HG03103 (cell line): Measurements from ENCODE around the gene PSMG3.
"Not testable (repeated sequence)": the region's sequence is repeated elsewhere in the genome, so short reads cannot be mapped to it uniquely, and the experiment has no call there.

Experiments
- ATAC-seq: cut with Tn5 transposase; IDR thresholded peaks from one replicate; pipeline ENCODE4 v1.9.1; 2021; ENCODE audit warnings: low read depth; ENCODE audit not compliant: unreplicated experiment

PSMG3 gene

DNA sequence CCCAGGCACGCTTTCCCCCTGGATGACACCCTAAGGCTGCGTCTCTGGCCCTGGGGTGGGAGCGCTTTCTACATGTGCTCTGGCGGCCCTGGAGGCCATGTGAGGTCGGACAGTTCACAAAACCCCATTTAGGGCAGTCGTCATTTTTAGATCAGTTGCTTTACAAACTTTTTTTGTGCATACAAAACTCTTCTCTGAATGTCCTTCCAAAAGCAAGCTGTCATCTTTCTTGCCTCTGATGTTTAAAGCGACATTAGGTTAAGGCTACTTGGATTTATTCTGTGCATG is 33.4 kb downstream of the PSMG3 start:
- ATAC-seq: no peak

DNA sequence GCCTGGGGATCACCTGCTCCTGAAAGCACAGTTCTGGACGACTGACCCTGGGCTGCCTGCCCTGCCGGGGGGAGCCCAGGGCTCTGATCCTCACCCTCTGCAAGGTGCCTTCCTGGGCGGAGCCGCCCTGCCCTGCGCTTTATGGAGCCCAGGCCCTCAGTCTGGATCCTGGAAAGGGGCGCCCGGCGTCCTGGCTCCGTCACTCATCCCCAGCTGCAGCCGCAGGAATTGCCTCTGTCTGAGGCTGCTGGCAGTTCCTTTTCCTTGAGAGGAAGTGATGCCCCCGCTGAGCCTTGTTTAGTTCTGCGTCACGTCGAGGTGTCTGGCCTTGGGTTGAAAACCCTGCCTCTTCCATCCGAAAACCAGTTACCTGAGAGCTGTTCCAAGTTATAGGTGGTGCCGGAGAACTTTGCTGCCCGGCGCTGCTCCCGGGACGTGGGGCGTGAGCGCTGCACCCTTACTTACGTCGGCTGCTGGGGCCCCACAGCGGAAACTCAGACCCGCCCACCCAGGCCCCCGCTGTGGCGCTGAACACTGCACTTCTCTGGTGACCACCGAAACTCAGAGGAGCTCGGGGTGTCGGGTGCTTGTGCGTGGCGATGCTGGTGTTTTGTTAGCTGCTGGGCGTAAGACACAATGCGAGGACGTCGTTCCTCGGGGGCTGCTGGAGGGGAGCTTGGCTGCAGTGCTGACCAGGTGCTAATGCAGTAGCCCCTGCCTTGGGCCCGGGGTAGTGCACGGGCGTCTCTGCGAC is 34.0 kb downstream of the PSMG3 start:
- ATAC-seq: no peak

DNA sequence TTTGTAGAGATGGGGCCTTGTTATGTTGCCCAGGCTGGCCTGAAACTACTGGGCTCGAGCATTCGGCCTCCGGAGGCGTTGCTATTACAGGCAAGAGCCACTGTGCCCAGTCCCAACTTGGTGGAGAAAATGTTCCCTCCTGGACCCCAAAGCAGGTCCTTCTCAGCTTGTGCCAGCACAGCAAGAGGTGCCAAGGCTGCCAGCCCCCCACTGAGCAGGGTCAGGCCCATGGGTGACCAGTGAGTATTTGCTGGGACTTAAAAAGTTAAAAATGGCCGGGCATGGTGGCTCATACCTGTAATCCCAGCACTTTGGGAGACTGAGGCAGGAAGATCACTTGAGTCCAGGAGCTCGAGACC is 34.8 kb downstream of the PSMG3 start:
- ATAC-seq: no peak

DNA sequence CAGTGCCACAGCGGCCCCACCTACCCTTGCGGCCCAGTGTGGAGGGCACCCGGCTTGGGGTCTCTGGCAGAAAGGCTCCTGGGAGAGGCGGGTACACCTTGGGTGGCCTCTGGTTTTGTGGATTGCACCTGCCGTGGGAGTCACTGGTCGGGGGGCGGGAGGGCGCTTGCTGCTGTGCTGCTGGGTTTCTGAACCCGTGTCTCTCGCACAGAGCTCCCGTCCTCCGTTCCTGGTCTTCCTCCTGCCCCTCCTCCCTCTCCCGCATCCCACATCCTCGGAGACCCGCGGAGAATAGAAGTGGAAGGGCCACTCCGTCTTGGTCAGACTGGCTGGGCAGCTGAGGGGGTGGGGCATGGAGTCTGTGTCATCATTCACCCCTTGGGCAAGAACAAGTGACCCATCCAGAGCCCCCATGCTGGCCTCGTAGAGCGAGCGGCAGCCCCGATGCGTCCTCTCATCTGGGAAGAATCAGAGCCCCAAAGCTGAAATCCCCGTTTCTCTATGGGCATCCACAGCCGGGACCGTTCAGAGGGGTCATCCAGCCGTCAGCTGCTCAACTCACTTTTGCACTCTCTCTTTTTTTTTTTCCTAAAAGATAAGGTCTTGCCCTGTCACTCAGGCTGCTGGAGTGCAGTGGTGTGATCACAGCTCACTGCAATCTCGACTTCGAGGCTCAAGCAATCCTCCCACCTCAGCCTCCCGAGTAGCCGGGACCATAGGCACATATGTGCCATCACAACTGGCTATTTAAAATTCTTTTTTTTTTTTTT is 35.3 kb downstream of the PSMG3 start:
- no peak for ATAC-seq

DNA sequence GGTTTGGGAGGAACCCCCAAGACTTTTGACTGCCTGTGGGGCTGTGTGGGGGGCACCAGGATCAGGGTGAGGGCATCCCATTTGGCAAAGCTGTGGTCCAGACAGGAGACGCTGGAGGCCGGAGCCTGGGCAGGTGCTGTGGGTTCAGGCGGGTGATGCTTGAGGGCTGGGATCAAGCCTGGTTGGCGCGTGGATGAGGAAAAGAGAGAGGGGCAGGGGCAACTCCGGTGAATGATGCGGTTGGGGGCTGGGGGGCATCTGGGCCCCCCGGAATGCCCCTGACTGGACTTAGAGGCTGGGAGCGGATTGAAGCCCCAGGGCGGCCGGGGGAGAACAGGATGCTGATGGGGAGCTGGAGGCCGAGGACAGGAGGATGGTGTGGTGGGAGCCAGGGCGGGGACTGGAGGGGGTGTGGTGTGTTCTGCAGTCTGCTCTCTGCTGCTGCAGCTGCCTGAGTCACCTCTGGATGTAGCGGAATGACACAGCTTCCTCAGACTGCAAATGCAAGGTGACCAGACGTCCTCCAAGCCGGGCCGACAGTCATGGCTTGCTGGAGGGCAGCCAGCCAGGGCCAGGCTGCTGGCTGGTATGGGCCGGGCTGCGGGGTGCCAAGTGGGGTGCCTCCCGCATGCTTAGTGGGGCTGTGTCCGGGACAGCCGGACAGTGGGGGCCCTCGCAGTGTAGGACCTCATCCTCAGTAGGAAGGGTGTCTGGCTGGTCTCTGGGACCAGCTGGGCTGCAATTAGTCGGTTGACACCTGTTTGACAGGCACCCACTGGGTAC is 36.1 kb downstream of the PSMG3 start:
- ATAC-seq: no peak

DNA sequence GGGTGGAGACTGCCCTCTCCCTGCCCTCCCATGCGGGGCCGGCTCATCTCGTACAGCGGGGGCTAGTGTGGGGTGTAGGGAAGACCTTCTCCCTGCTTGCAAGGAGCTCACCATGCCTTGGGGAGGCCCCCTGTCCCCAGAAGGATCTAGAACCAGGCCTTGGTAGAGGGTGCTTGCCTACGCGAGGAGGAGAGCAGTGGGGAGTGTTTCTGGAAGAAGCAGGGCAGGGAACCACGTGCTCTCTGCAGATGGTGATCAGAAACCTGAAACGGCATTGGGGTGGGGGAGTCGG is 36.6 kb downstream of the PSMG3 start:
- no peak for ATAC-seq

DNA sequence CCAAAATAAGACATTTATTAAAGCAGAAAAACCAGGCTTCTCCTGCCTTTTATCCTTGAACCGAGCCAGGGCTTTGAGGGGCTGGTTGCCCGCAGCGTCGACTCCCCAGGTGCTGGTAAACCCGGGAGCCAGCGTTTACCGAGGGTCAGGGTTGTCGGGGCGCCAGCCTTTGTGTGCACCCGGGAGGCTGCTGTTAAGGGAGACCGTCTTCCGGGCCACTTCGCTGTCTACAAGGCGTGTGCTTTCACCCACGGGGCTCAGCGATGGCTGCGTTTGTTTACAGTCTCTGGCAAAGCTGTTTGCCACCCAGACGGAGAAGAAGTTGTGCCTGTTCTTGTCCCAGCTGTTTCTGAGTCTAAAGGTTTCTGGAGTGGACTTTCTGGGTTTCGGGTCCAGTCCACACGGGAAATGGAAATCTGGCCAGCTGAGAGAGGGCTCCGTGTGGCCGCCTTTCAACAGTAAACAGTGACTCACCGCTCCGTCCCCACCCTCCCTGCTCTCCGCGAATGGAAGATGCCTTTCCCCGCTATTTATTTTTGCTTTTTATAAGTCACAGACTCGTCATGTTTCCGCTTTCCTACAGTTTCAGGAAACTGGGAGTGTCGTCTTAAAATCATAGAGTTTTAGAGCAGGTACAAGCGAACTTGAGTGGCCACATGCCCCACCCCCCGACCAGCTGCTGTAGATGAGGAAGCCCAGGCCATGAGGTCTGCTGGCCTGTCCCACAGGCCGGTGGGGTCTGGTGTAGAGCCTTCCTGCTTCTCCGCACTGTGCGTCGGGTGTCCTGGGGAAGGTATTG is 37.2 kb downstream of the PSMG3 start:
- ATAC-seq: no peak

DNA sequence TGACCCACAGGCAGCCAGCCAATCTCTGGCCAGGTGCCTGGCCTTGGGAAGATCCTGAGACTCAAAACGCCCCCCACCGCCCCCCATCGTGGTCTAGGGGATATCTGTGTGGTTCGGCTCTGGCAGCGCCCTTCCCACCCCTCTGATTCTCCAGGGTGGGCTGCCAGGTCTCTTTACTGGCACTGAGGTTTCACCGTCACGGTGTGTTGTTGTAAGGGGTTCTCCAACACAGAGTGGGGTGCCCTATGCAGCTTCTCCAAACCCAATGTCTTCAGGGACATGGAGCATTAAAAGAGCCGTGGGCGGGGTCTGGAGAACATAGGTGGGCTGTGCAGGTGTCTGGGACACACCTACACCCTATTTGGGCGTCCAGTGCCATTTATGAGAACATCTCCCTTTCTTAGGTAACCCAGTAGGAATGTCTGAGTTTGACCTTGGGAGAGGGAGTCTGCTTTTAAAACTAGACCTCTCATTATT is 37.8 kb downstream of the PSMG3 start:
- ATAC-seq: no peak

DNA sequence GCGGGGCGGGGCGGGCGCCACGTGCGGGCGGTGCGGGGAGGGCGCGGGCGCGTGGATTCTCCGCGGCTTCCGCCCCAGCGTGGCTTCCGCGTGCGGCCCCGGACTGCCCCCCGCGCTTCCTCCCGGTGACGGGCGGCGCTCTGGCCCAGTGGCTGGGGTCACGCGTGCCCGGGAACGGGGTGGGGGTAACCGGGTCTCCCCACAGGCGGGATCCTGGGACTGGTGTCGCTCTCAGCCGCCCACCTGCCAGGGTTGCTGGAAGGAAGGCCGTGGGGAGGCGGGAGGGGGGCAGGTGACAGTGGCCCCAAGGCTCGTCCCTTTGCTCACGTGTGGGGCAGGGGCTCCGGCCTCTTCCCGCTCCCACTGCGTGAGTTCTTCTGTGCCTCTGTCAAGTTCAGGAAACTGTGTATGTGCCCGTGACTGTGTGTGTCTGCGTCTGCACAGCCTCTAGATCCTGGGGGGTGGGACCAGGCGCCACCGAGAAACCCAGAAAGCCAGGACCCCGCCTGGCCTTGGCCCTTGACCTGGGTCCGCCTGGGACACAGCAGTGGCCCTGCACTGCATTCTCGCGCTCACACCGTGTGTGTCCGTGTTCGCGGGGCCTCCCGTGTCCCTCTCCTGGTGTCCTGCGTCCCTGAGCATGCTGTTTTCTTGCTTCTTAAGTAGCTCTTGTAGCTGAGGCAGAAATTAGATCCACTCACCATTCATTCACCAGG is 38.4 kb downstream of the PSMG3 start:
- peak; percentile 14 for ATAC-seq

DNA sequence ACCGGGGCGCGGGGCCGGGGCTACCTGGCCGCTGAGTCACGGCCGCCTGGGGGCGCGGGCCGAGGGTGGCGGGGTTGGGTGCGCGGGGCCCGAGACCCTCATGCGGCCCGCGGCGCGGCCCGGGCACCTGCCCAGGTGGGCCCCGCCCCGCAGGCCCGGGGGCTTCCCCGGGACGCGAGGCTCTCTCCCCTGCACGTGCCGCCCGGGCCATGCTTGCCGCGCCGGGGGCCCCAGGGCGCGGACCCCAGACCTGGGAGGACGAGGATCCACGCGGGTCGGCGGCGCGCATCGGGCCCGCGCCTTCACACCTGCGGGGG is 38.9 kb downstream of the PSMG3 start:
- no peak for ATAC-seq

DNA sequence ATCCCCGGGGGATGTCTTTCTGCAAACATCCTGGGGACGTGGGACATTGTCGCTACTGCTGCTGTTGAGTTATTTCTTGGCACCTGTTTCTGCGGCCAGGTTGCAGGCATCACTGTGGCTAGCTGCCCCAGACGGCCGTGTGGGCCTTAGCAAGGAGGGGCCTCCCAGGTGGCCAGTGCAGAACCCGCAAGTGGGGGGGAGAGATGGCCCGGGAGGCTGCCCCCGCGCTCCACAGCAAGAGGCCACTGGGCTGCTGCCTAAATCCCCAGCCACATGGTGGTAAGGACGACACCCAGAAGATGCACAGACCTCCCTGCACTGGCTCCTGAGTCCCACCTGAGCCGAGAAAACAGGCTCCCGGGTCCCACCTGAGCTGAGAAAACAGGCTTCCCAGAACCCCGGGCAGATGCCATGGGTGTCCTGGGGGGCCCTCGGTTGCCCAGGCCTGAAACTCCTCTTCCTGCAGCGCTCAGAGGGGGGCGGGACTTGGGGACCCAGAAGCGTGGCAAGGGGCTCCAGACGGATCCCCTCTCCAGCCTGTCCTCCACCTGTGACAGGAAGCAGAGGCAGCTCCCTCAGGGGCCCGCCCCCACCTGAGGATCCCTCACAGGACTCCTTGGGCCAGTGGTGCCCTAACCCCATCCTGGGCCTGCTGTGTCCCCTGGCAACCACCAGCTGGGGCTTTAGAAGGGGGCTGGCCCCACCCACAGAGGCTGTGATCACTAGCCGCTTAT is 40.3 kb downstream of the PSMG3 start:
- no peak for ATAC-seq

DNA sequence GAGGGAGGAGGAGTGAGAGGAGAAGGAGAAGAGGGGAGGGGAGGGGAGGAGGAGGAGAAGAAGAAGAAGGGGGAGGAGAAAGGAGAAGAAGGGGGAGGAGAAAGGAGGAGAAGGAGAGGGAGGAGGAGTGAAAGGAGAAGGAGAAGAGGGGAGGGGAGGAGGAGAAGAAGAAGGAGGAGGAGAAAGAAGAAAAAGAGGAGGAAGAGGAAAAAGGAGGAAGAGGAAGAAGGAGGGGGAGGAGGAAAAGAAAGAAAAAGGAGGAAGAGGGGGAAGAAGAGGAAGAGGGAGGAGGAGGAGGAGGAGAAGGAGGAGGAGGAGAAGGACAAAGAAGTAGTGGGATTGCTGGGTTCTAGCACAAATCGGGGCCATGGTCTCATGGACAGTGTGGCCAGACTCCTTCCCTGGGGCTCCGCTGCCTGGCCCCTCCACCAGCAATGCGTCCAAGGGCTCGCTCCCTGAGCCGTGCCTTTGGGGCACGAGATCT is 43.5 kb downstream of the PSMG3 start:
- ATAC-seq: no peak

DNA sequence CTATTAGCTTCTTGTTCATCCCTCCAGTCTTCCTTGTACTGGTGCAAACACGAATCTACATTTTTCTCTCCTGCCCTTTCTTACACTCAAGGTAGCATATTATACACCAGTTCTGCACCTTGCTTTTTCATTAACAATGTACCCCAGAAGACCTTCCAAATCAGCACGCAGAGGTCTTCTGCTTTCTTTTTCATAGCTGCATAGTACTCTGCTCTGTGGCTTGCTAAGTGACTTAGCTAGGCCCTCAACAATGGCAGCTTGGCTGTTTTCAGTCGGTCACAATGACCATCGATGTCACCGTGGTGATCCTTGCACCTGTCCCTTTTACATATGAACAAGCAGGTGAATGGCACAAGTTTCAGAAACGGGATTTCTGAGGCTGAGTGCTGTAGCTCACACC is 44.4 kb downstream of the PSMG3 start:
- ATAC-seq: no peak

DNA sequence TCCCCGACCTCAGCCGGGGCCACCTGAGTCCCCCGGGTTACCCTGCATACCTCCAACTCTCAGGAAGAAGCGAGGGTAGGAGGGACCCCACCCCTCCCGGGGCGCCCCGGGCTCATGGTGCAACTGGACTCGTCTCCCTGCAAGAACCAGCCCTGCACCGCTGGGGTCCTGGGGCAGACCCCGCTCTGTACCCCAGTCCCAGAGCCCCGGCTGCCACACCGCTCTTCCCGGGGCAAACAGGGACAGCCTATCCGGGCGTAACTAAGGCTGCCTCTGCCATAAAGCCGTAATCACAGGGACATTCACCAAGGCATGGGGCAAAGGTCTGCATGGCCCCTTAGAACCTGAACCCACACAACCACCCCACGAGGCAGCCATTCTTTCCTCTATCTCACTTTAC is 46.0 kb downstream of the PSMG3 start:
- no peak for ATAC-seq

DNA sequence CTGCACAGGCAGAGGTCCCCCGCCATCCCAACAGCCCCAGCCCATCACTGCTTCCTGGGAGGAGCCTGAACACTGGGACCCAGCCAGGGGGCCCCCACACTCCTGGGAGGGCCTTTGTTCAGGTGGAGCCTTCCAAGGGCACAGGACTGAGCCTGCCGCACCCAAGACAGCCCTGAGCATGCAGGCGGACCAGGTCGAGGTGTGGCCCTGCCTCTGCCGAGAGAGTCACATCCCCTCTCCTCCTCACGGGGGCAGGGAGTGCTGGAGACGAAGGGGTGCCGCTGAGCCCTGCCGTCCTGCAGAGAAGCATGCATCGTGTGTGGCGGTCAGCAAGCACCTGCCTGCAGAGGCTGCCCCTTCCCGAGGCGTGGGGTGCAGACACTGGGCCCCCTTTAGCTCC is 46.6 kb downstream of the PSMG3 start:
- ATAC-seq: no peak

DNA sequence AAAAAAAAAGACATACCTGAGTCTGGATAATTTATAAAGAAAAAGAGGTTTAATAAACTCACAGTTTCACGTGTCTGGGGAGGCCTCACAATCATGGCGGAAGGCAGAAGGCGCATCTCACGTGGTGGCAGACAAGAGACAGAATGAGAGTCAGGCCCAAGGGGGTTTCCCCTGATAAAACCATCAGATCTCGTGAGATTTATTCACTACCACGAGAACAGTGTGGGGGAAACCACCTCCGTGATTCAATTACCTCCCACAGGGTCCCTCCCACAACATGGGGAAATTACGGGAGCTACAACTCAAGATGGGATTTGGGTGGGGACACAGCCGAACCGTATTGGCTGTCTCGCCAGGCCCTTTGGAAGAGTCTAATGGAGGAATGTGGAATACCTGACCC is 48.4 kb downstream of the PSMG3 start:
- ATAC-seq: no peak

DNA sequence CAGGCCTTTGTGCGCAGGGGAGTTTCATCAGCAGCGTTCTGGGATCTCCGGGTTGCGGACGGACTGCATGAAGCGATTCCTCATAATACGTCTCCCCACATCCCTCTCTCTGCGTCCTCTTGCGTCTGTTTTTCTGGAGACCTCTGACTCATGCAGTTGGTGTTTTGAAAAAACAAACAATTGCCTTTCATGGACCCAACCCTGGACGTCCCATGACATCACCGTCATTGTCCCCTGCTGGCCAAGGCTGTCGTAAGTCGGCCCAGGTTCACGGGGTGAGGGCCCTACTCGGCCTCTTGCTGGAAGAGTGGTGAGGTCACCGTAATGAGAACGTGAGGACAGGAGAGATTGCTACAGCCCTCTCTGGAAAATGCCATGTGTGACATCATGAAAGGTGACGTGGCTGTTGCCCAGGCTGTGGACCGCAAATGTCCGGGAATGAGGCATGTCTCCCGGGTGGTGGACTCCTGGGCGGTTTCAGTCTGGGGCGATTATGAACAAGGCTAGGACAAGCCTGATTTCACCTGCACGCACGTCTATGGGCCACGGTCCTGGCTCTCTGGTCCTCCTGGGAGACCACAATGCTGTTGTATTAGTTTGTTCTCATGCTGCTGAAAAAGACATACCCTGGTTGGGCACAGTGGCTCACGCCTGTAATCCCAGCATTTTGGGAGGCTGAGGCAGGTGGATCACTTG is 49.1 kb downstream of the PSMG3 start:
- ATAC-seq: no peak

DNA sequence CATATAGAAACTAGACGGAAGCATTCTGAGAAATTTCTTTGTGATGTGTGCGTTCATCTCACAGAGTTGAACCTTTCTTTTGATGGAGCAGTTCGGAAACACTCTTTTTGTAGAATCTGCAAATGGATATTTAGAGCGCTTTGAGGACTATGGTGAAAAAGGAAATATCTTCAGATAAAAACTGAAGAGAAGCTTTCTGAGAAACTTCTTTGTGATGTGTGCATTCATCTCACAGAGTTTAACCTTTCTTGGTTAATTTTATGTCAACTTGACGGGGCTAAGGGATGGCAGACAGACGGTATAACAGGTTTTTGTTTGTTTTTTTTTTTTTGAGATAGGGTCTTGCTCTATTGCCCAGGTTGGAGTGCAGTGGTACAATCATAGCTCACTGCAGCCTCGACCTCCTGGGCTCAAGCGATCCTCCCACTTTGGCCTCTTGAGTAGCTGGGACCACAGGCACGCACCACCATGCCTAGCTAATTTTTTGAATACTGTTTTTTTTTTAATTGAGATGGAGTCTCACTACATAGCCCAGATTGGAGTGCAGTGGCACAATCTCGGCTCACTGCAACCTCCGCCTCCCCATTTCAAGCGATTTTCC is 50.4 kb downstream of the PSMG3 start:
- ATAC-seq: not testable (repeated sequence)
